NOMO-1 treated with DMSO at 0.1 percent for 48 hours (cell line): ENCODE data around the gene SCARF2.

Experiments
- DNase-seq: peaks from one replicate; lab custom pipeline; 2025; ENCODE audit not compliant: unreplicated experiment; lab: John Stamatoyannopoulos, UW

SCARF2 gene

DNA sequence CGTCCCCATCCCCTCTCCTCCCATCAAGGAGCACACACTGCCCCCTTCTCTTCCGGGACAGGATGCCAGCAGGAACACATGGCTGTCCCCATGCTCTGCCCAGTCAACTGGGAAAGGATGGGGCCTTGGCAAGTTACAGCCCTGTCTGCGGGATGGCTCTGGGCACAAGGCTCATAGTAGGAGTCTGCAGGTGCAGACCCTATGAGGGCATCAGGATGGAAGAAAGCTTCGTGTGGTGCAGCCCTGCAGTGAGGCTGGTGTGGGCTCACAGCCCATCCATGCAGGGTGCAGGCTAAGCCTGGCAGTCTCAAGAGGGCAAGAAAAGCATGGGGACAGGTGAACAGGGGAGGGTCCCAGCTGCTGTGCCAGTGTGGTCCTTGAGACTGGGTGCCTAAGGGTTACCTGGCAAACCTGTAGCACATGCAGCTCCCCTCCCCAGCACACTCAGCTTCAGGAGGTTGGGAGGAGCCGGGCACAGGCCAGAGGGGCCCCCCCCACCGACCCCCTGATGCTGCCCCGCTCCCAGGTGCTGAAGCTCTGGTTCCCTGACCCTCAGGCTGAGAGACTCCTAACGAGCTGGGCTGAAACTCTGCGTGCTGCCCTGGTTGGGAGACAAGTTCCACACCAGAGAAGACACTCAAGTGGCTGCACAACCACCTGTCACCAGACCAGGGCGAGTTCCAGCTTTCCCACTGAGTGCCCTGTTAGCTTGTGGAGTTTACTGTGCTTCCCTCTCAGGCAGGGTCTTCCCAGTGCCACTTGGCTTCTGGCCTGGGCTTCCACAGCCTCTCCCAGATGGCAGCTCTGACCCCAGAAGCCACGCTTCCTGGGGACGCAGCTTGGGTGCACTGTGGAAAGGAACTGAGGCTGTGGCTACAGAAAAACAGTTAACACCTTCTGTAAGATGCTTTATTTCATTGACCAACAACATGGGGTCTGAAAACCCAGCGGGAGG is 3.3 kb upstream of the SCARF2 start:
- DNase-seq, result no peak

DNA sequence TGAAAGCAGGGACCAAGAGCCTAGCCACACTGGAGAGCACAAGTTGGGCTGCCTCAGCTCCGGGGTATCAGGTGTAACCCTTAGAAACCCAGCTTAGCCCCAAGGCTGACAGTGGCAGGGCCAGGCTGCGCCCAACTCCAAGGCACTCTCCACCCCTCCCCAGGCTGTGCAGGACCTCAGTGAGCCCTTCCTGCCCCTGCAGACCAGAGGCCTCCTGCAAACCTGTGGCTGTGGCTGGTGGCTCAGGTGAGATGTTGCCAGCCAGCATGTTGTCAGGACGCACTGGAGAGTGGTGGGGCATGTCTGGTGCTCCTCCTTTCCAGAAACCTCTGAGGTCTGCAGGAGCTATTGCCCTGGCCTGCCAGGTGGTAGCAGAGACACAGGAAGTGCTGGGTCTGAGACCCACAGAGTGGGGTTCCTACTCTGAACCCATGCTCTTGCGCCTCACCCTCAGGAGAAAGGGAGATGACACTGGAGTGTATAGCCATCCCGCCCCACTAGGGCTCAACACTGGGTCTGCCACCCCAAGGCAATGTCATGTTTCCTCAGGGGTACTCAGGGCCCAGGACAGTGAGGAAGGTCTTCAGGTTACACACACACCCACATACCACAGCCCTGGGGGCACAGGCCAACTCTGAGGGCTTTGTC is 2.4 kb upstream of the SCARF2 start:
- DNase-seq, result no peak

DNA sequence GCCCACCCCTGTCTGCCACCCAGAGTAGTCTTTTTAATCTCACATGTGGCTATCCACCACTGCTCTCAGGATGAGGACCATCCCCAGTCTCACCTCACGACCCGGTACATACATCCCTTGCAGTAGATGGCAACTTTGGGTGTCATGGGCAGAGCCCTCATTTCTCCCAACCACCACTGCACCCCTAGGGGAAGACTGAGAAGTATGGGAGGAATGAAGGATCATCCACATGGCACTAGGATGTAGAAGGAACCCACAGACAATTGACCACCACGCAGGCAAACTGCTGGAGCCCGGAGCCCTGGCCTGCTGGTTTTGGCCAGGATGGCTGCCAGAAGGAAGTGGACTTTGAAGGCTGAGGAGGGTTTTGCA is 1.9 kb upstream of the SCARF2 start:
- no peak for DNase-seq

DNA sequence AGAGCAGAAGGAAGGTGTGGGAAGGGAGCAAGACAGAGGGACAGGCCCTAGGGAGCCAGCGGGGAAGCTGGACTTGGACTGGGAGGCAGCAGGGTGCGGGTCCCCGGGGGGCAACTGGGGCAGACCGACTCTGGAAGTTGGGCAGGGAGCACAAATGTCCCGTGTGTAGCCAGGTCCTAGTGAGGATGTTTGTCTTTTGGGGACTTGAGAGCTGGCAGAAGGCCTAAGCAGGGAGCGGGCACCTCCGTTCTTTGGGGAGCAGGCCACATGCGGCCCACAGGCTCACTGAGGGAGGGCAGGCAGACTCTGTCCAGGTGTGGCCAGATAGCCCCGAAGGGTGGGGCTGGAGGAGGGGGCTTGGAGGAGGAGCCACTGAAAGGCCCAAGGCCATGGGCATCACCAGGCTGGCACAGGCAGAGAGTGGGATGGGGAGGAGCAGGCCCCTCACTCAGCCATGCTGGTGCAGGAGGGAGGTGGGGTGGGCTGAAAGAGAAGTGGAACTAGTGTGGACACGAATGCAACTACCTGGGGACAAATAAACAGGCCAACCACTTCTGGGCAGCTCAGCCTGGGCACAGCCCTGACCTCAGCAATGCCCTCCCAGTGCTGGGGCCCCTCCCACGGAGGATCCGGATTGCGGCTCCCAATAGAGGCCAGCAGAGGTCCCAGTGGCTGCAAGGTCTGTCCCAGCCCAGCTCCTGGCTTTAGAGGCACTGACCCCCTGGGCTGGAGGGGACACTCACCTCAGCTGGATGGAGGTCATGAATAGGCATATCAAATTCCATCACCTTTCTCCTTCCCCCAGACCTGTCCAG is 1.3 kb upstream of the SCARF2 start:
- no peak for DNase-seq

GRCh38 chr22:20438427-20438677 is 727 bp upstream of the SCARF2 start:
- DNase-seq, result no peak

DNA sequence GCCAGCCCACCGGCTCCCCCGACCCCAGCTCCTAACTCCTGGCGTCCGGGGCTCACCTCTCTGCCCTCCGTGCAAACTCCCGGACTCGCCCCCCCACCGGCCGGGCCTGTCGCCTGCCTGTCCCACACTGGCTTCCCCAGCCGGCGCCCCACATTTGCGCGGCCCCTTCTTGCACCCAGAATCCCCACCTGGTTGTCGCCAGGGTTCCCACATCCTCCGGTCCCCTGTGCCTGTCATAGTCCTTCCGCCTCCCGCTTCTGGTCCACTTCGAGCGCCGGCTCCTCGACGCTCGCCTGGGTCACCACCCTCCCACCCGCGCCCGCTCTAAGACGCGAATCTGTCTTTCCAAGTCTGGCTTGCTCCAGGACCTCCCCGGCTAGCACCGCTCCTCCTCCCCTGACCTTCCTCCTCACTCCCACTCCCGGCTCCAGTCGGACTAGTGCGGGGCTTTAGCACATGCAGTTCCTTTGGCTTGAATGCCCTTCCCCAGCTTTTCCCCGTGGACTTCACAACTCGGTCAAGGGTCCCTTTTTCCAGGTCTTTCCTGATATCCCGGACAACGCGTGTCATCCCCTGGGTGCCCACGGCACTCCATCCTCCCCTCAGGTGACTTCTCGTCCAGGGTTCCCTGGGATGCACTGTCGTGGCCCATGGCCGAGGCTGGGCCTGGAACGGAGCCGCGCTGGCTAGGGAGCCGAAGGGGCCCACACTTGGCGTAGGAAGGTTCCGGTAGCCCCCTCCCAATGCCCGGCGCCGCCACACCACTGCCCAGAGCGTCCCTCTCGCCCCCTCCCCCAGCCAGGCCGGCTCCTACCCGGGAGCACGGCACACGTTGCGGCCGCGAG is 635 bp downstream of the SCARF2 start:
- DNase-seq, result no peak

- no peak for DNase-seq
These were observed 1.3 kb downstream of the SCARF2 start for GRCh38 chr22:20436307-20436767.

GRCh38 chr22:20435436-20436306 is 2.0 kb downstream of the SCARF2 start:
- DNase-seq, result no peak

DNA sequence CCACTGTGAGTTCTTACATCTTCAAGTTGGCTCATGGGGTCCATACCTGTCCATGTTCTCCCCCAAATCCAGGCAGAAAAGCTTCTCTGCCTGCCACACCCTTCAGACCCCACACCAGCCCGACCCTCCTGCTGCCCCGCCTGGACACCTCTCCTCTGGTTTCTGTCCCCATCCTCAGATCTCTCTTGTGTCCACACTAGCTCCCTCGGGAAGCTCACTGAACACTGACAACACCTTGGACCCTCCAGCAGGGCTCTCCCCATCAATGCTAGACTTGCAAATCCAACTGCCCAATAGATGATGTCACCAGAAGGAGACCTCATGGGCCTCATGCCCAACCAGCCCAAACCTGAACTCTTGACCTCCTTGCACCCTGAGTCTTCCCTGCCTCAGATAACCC is 2.9 kb downstream of the SCARF2 start:
- DNase-seq, result no peak

- no peak for DNase-seq
These were observed 3.3 kb downstream of the SCARF2 start for GRCh38 chr22:20434264-20434751.

- DNase-seq, result no peak
These were observed 3.9 kb downstream of the SCARF2 start for GRCh38 chr22:20433686-20434241.

GRCh38 chr22:20433191-20433590 is 4.4 kb downstream of the SCARF2 start:
- no peak for DNase-seq

DNA sequence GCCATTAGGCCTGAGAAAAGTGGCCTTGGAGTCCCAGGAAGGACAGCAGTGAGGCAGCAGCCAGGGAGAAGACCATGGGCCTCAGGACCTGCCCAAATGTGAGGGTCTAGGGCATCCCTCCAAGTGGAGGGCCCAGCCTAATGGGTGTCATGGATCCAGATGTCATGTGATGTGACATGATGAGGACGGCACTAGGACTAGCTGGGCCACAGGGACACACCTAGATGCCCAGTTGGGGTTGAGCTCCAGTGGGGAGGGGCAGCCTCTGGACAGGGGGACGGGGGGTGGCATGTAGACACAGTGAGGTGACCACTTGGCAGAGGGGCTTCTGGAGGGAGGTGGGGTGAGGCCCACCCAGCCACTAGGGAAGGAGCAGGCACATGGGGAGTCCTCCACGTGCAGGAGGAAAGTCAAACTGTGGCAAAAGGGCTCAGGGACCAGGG is 5.4 kb downstream of the SCARF2 start:
- DNase-seq, result no peak

DNA sequence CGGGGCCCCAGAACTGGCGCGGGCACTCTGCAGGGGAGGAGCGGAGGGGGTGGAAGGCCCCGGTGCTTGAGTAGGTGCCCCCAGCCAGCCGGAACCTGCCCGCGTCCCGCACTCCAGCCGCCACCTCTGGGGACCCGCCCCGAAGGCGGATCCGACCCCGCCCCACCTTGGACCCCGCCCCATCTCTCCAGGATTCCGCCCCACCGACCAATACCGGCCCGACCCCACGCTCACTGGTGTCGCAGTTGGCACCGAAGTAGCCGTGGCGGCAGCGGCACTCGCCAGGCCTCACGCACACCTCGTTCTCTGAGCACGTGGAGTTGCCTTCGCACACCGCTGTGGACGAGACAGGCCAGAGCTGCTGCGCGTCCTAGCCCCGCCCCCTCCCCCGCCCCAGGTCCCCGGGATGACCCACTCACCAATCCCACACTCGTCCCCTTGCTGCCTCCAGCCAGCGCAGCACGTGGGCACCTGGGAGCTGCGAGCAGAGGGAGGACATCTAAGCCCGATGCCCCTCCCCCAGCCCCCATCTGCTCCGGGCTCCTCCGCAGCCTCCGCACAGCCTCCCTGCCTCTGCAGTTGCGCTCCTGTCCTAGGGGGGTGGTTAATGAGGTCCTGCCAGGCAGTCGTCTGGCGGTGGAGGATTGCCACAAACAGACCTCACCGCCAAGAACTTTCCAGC is 6.0 kb downstream of the SCARF2 start:
- no peak for DNase-seq

- peak; percentile 60 for DNase-seq
These were observed 6.7 kb downstream of the SCARF2 start for GRCh38 chr22:20430720-20431510.

GRCh38 chr22:20430101-20430719 is 7.4 kb downstream of the SCARF2 start:
- peak; percentile 13 for DNase-seq

DNA sequence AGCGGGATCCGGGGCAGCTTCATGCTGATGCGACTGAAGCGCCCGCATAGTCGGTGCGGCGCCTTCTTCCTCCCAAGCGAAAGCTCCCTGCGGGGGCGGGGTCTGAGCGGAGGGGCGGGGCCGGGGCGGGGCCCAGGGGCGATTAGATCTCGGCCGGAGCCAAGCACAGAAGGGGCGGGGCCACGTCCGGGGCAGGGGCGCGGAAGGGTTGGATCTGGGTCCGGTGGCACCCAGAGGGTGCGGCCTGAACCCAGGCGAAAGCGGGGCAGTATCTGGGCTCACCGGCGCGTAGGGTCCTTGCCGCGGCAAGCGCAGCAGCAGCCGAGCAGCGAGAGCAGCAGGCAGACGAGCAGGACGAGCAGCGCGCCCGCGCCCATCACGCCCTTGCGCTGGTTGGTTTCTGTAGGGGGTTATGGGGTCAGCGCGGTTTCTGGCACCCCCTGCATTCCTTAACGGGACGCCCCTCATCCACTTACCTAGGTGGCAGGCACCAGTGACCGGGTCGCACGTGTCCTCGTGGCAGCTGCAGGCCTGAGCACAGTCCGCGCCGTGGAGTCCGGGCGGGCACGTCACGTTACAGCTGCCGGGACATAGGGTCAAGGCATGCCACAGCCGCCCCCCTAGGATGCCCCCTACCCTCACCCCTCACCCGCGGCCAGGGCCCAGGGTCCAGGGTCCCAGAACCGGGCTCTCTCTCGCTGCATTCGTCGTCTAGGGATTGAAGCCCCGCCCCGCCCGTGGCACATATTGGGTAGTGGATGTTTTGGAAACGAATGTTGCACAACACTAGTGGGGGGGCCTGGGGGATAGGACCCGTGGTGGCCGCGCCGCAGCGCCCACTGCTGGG is 8.1 kb downstream of the SCARF2 start:
- DNase-seq, result peak; percentile 38
